NT2/D1 (cell line): ENCODE measurements around the gene SCAF4.
A peak's percentile ranks its signal among the peaks of the same experiment; 100 is the strongest.

Experiments
- DNase-seq: peaks from one replicate; pipeline ENCODE4 v3.0.0-alpha.2; 2011; ENCODE audit warnings: low read depth, low spot score
- H3K27me3 ChIP-seq: 2 replicates; pipeline ENCODE4 v1.6.0; 2011; ENCODE audit warnings: mild to moderate bottlenecking; ENCODE audit not compliant: insufficient read length, insufficient read depth
- H3K36me3 ChIP-seq: 2 replicates; pipeline ENCODE4 v1.6.1; 2011; ENCODE audit warnings: mild to moderate bottlenecking, low read length, mixed read lengths; ENCODE audit not compliant: insufficient read depth, insufficient read length
- H3K4me1 ChIP-seq: 2 replicates; pipeline ENCODE4 v1.5.1; 2011; ENCODE audit not compliant: insufficient read depth, insufficient read length
- H3K4me3 ChIP-seq: 2 replicates; pipeline ENCODE4 v1.5.1; 2011; ENCODE audit warnings: low read depth; ENCODE audit not compliant: insufficient read length
- H3K9ac ChIP-seq: 2 replicates; pipeline ENCODE4 v1.6.0; 2011; ENCODE audit warnings: low read depth; ENCODE audit not compliant: insufficient read length
- H3K9me3 ChIP-seq: 2 replicates; pipeline ENCODE4 v1.5.1; 2011; ENCODE audit warnings: mild to moderate bottlenecking, low read length; ENCODE audit not compliant: insufficient read depth
- SUZ12 ChIP-seq: IDR thresholded peaks from 2 replicates; pipeline ENCODE4 v1.6.1; 2011; ENCODE audit not compliant: insufficient read length, insufficient read depth; ENCODE audit errors: extremely low read depth
- YY1 ChIP-seq: IDR thresholded peaks from 2 replicates; pipeline ENCODE4 v1.6.1; 2011; ENCODE audit not compliant: insufficient read length, insufficient read depth
- ZNF274 ChIP-seq: IDR thresholded peaks from 2 replicates; pipeline ENCODE4 v1.6.1; 2011; ENCODE audit warnings: mild to moderate bottlenecking, low read depth, low read length

Gene SCAF4

GRCh38 chr21:31731857-31732596, at the start of gene SCAF4:
TSS of gene SCAF4 (minus strand) at chr21:31732118. CDS start at chr21:31731692, 426 bp downstream.
- Histone ChIP-seq H3K36me3 (peaks cover 18% of the 10 kb centered on the region), H3K4me1 (peaks cover 8% of the 10 kb centered on the region), H3K4me3 (peak within 1 kb of the TSS; percentile 92), H3K27me3 (no peaks in the 10 kb centered on the region), H3K9ac (peak within 1 kb of the TSS; percentile 98), H3K9me3 (no peaks in the 10 kb centered on the region)
- DNase-seq = peak; percentile 85
- TF ChIP-seq YY1 (no peak), ZNF274 (no peak)

GRCh38 chr21:31780944-31781343, 49.0 kb upstream of the SCAF4 start:
- no peak for TF ChIP-seq SUZ12
- no peak for TF ChIP-seq YY1
- TF ChIP-seq ZNF274 = no peak

GRCh38 chr21:31778546-31778945, 46.6 kb upstream of the SCAF4 start:
- no peaks in the 10 kb centered on the region for H3K27me3 ChIP-seq
- no peaks in the 10 kb centered on the region for H3K4me1 ChIP-seq
- no peaks in the 10 kb centered on the region for H3K9me3 ChIP-seq
- no peaks in the 10 kb centered on the region for H3K36me3 ChIP-seq
- no peak overlapping the region for H3K9ac ChIP-seq
- TF ChIP-seq ZNF274 (no peak), YY1 (no peak), SUZ12 (no peak)
- no peak overlapping the region for H3K4me3 ChIP-seq
- DNase-seq = no peak

More at GRCh38 chr21:31780944-31781343, 49.0 kb upstream of the SCAF4 start:
- Histone ChIP-seq H3K9ac (no peak overlapping the region), H3K9me3 (no peaks in the 10 kb centered on the region), H3K36me3 (no peaks in the 10 kb centered on the region), H3K27me3 (no peaks in the 10 kb centered on the region), H3K4me1 (no peaks in the 10 kb centered on the region), H3K4me3 (no peak overlapping the region)
- DNase-seq = no peak

GRCh38 chr21:31777857-31778256, 45.9 kb upstream of the SCAF4 start:
- no peak for TF ChIP-seq ZNF274
- TF ChIP-seq SUZ12 = no peak
- no peak for TF ChIP-seq YY1
- Histone ChIP-seq H3K27me3 (no peaks in the 10 kb centered on the region), H3K9me3 (no peaks in the 10 kb centered on the region), H3K36me3 (no peaks in the 10 kb centered on the region), H3K4me1 (no peaks in the 10 kb centered on the region), H3K4me3 (no peak overlapping the region), H3K9ac (no peak overlapping the region)
- DNase-seq = no peak

- H3K9ac ChIP-seq = no peak overlapping the region
- no peaks in the 10 kb centered on the region for H3K27me3 ChIP-seq
- H3K9me3 ChIP-seq = no peaks in the 10 kb centered on the region
- H3K4me3 ChIP-seq = no peak overlapping the region
- TF ChIP-seq ZNF274 = no peak
- TF ChIP-seq SUZ12 = no peak
- TF ChIP-seq YY1 = no peak
- DNase-seq = no peak
- no peaks in the 10 kb centered on the region for H3K4me1 ChIP-seq
- no peaks in the 10 kb centered on the region for H3K36me3 ChIP-seq
These were observed 42.1 kb upstream of the SCAF4 start for GRCh38 chr21:31774031-31774430.

- Histone ChIP-seq H3K9me3 (no peaks in the 10 kb centered on the region), H3K9ac (no peak overlapping the region), H3K27me3 (no peaks in the 10 kb centered on the region), H3K4me1 (no peaks in the 10 kb centered on the region), H3K36me3 (no peaks in the 10 kb centered on the region), H3K4me3 (no peak overlapping the region)
- no peak for DNase-seq
- TF ChIP-seq YY1 (no peak), SUZ12 (no peak), ZNF274 (no peak)
These were observed 41.0 kb upstream of the SCAF4 start for GRCh38 chr21:31772674-31773555.

- Histone ChIP-seq H3K9me3 (peaks cover 7% of the 10 kb centered on the region; the same call in 1 of the 2 replicates), H3K36me3 (no peaks in the 10 kb centered on the region), H3K4me1 (no peaks in the 10 kb centered on the region), H3K27me3 (no peaks in the 10 kb centered on the region), H3K4me3 (no peak overlapping the region), H3K9ac (no peak overlapping the region)
- TF ChIP-seq ZNF274 (no peak), YY1 (no peak), SUZ12 (no peak)
- no peak for DNase-seq
These were observed 39.8 kb upstream of the SCAF4 start for GRCh38 chr21:31771685-31772084.
